GM12892 (cell line): ENCODE data around the gene BMP6.

Experiments used
- POLR2A ChIP-seq: IDR thresholded peaks from 2 replicates; pipeline ENCODE4 v1.6.1; 2011; ENCODE audit warnings: low read depth, low read length, control low read depth
- POLR2AphosphoS5 ChIP-seq: IDR thresholded peaks from 2 replicates; pipeline ENCODE4 v1.6.1; 2011; ENCODE audit warnings: low read depth, low read length, control low read depth
- TAF1 ChIP-seq: IDR thresholded peaks from 2 replicates; pipeline ENCODE4 v1.6.1; 2011; ENCODE audit warnings: low read depth, mild to moderate bottlenecking, control low read depth, low read length, borderline replicate concordance

- TF ChIP-seq POLR2A (no peak), POLR2AphosphoS5 (no peak), TAF1 (no peak)
These were observed 8.9 kb downstream of the BMP6 start for GRCh38 chr6:7734707-7735383.
